Effector memory CD8-positive, alpha-beta T cell (primary cell): ENCODE measurements around the gene NEK9.

Source experiments
- ATAC-seq: fragments of 150-1000 bp; cut with Tn5 transposase; replicated peaks from 2 replicates; pipeline ENCODE4 v1.10.0; 2021; ENCODE audit warnings: mild to moderate bottlenecking, moderate library complexity
- DNase-seq, 3 experiments: peaks; one replicate each; pipeline ENCODE4 v3.0.0; 2021
- H3K27ac Mint-ChIP-seq, 2 donors: one replicate each; pipeline ENCODE4 v1.8.0; 2022; ENCODE audit warnings: mild to moderate bottlenecking in 2 of 2, mixed read lengths in 2 of 2, moderate library complexity in 2 of 2
- H3K27me3 Mint-ChIP-seq, 2 donors: one replicate each; pipeline ENCODE4 v1.8.0; 2022; ENCODE audit warnings: mixed read lengths in 2 of 2
- H3K36me3 Mint-ChIP-seq: one replicate; pipeline ENCODE4 v1.8.0; 2022; ENCODE audit warnings: mild to moderate bottlenecking, moderate library complexity, mixed read lengths; ENCODE audit not compliant: insufficient read depth
- H3K4me1 Mint-ChIP-seq, 2 donors: one replicate each; pipeline ENCODE4 v1.8.0; 2022; ENCODE audit warnings: low read depth in 2 of 2, mixed read lengths in 2 of 2
- H3K4me3 Mint-ChIP-seq, 2 donors: one replicate each; pipeline ENCODE4 v1.8.0; 2022; ENCODE audit warnings: mild to moderate bottlenecking in 2 of 2, mixed read lengths in 2 of 2, moderate library complexity in 2 of 2
- H3K9me3 Mint-ChIP-seq, 2 donors: one replicate each; pipeline ENCODE4 v1.8.0; 2022; ENCODE audit warnings: mixed read lengths in 2 of 2

The NEK9 gene

DNA sequence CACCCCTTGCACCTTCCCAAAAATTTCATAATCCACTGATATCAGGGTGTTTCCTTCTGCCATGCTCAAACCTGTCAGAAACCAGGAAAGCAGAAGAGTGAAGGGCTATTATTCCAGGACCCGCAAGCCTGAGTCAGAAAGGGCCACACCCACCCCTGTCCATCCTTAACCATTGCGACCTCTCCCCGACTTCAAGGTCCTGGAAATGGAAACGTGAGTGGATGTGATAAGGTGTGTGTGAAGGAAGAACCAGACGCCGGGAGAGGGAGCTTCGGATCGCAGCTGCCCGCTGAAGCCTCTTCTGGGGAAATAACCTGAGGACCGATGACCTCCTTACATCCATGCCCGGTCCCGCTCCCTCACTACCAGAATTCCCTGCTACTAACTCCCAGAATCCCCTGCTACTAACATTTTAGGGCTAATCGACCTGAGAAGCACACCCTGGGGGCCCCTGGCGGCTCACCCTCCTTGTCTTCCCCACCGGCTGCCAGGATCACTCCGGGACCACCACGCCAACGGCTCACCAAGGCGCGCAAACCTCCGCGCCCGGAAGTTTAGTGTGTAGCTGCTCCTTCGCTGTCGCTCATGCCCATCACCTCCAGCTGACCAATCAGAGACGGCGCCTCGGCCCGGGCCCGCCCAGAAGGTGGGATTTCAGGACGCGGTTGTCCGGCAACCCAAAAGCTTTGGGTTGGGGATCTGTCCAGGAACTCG, 63.2 kb downstream of the NEK9 start, which contains the start of gene ACYP1:
TSS of gene ACYP1 (minus strand) at position 534 of the 714 bp plus-strand sequence. CDS start at position 63, 471 bp downstream.
- peaks cover 16 to 23% of the 10 kb centered on the region in 2 donors for H3K4me1 Mint-ChIP-seq
- H3K9me3 Mint-ChIP-seq, result no peaks in the 10 kb centered on the region
- DNase-seq (peak; percentile 85 to 91 (median 86)), ATAC-seq (peak; percentile 99)
- no peaks in the 10 kb centered on the region for H3K27me3 Mint-ChIP-seq
- peak within 1 kb of the TSS; percentile 97 to 100 for H3K4me3 Mint-ChIP-seq
- H3K36me3 Mint-ChIP-seq, result peaks cover 8% of the 10 kb centered on the region
- H3K27ac Mint-ChIP-seq, result peak within 1 kb of the TSS; percentile 96 to 99

DNA sequence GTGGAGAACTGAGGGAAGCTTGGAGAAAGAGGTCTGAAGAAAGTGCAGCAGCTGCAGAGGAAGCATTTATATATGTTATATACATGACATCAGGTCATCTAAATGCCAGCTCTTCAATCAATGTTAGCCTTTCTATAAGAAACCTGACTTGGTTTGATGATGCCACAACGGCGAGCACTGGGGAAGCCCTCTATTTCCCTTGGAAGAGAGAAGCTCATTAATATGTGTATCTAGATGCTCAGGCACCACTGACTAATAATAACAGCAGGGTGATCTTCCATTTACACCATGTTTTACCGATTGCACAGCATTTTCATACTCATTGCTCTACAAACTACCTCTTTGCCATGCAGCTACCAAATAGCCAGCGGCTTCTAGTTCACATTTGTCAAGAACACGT, 63.8 kb downstream of the NEK9 start:
- peaks cover 16 to 23% of the 10 kb centered on the region in 2 donors for H3K4me1 Mint-ChIP-seq

GRCh38 chr14:75060420-75060819, 66.4 kb downstream of the NEK9 start:
- Mint-ChIP-seq H3K36me3 (peaks cover 13% of the 10 kb centered on the region), H3K9me3 (no peaks in the 10 kb centered on the region), H3K4me1 (peaks cover 16 to 23% of the 10 kb centered on the region in 2 donors), H3K27ac (no peak overlapping the region), H3K4me3 (no peak overlapping the region), H3K27me3 (no peaks in the 10 kb centered on the region)
- ATAC-seq (no peak), DNase-seq (no peak)

More for the DNA sequence above, 63.8 kb downstream of the NEK9 start:
- Mint-ChIP-seq H3K36me3 (peaks cover 8% of the 10 kb centered on the region), H3K27ac (peak overlapping the region; percentile 96 to 99), H3K4me3 (peak overlapping the region; percentile 97 to 100), H3K27me3 (no peaks in the 10 kb centered on the region), H3K9me3 (no peaks in the 10 kb centered on the region)
- no peak for ATAC-seq
- no peak for DNase-seq

DNA sequence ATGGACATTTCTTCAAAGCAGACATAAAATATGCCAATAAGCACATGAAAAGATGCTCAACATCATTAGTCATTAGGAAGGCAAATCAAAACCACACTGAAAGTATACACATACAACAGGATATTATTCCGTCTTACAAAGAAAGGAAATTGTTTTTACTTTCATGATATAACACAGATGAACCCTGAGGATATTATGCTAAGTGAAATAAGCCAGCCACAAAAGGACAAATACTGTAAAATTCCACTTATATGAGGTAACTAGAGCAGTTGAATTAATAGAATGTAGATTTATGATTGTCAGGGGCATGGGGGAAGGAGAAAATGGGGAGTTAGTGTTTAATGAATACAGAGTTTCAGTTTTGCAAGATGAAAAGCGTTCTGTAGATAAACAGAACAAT, 67.2 kb downstream of the NEK9 start:
- Mint-ChIP-seq H3K27ac (peak overlapping the region in 1 of 2 donors; percentile 30), H3K4me3 (no peak overlapping the region), H3K9me3 (no peaks in the 10 kb centered on the region), H3K4me1 (peaks cover 16 to 23% of the 10 kb centered on the region in 2 donors), H3K36me3 (peaks cover 16% of the 10 kb centered on the region), H3K27me3 (no peaks in the 10 kb centered on the region)
- DNase-seq (no peak), ATAC-seq (no peak)

DNA sequence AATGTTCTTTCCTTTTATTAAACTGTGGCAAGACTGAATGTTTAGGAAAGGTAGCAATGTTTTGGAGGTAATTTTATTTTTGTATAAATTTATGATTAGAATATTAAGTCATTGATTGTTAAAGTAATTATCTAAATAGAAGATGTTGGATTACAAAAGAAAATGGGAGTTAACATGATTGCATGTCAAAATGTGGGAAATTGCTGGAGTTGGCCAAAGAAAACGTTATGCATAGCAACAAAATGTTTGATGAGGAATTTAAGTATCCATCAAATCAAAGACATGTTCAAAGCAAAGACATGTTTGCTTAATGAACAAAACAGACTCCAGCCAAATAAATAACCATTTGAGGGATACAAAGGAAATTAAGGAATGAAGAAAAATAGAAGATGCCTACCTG, 72.4 kb downstream of the NEK9 start:
- no peak for ATAC-seq
- Mint-ChIP-seq H3K27me3 (no peaks in the 10 kb centered on the region), H3K4me1 (peaks cover 14 to 15% of the 10 kb centered on the region in 2 donors), H3K27ac (no peak overlapping the region), H3K9me3 (no peaks in the 10 kb centered on the region), H3K36me3 (peaks cover 22% of the 10 kb centered on the region), H3K4me3 (no peak overlapping the region)
- no peak for DNase-seq

- DNase-seq, result no peak
- H3K27ac Mint-ChIP-seq, result no peak overlapping the region
- H3K36me3 Mint-ChIP-seq, result peaks cover 24% of the 10 kb centered on the region
- peaks cover 17 to 20% of the 10 kb centered on the region in 2 donors for H3K4me1 Mint-ChIP-seq
- no peaks in the 10 kb centered on the region for H3K9me3 Mint-ChIP-seq
- ATAC-seq, result no peak
- H3K27me3 Mint-ChIP-seq, result no peaks in the 10 kb centered on the region
- H3K4me3 Mint-ChIP-seq, result no peak overlapping the region
Measured at GRCh38 chr14:75053396-75054291, 73.2 kb downstream of the NEK9 start.

GRCh38 chr14:75051556-75051899, 75.3 kb downstream of the NEK9 start:
- H3K9me3 Mint-ChIP-seq, result no peaks in the 10 kb centered on the region
- peaks cover 18 to 23% of the 10 kb centered on the region in 2 donors for H3K4me1 Mint-ChIP-seq
- ATAC-seq, result no peak
- peak overlapping the region; percentile 96 for H3K27ac Mint-ChIP-seq
- no peak for DNase-seq
- peak overlapping the region; percentile 90 to 93 for H3K4me3 Mint-ChIP-seq
- H3K36me3 Mint-ChIP-seq, result peaks cover 24% of the 10 kb centered on the region
- H3K27me3 Mint-ChIP-seq, result no peaks in the 10 kb centered on the region

DNA sequence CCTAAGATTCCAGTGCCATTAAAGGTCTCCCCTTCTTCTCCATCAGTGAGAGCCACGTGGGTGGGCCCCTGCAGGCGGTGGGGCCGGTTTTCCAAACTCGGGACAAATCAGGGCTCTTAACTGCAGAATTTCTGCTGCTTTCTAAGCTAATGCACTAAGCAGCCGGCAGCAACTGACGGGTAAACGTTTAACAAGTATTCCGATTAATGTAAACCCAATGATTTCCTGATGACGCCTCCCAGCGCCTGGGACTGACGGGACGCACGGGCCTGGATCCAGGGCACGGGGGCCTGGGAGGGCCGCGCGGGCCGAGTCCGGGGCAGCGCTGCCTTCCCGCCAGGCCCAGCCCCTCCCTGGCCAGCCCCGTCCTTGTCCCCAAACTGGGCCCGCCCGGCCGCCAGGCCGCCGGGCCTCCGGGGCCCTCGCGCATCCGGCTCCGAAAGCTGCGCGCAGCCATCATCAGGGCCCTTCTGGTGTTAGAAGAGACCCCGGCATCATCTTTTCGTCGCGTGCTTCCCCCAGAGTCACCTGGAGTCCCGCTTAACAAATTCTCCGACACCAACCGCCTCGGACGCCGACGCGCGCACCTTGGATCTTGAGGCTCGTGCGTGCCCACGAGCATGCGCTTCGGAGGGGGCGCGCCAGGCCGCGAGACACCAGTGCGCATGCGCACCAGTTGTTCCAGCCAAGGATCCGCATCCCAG, 75.8 kb downstream of the NEK9 start, which contains the start of gene MLH3:
TSS of gene MLH3 (minus strand) at position 616 of the 704 bp plus-strand sequence. CDS start 1,812 bp downstream, outside the sequence.
- peak; percentile 88 for ATAC-seq
- no peaks in the 10 kb centered on the region for H3K9me3 Mint-ChIP-seq

GRCh38 chr14:75049731-75050201, 77.1 kb downstream of the NEK9 start:
- ATAC-seq (no peak), DNase-seq (no peak)
- H3K4me1 Mint-ChIP-seq, result peaks cover 23 to 36% of the 10 kb centered on the region in 2 donors
- peak overlapping the region; percentile 90 to 93 for H3K4me3 Mint-ChIP-seq
- no peaks in the 10 kb centered on the region for H3K9me3 Mint-ChIP-seq
- H3K36me3 Mint-ChIP-seq, result peaks cover 15% of the 10 kb centered on the region
- H3K27ac Mint-ChIP-seq, result peak overlapping the region; percentile 72 to 96
- no peaks in the 10 kb centered on the region for H3K27me3 Mint-ChIP-seq

More for the DNA sequence above, 75.8 kb downstream of the NEK9 start, which contains the start of gene MLH3:
- Mint-ChIP-seq H3K4me1 (peaks cover 21 to 27% of the 10 kb centered on the region in 2 donors), H3K4me3 (peak within 1 kb of the TSS; percentile 90 to 93), H3K27ac (peak within 1 kb of the TSS; percentile 96), H3K36me3 (peaks cover 22% of the 10 kb centered on the region), H3K27me3 (no peaks in the 10 kb centered on the region)
- peak; percentile 70 to 75 (median 74) for DNase-seq

DNA sequence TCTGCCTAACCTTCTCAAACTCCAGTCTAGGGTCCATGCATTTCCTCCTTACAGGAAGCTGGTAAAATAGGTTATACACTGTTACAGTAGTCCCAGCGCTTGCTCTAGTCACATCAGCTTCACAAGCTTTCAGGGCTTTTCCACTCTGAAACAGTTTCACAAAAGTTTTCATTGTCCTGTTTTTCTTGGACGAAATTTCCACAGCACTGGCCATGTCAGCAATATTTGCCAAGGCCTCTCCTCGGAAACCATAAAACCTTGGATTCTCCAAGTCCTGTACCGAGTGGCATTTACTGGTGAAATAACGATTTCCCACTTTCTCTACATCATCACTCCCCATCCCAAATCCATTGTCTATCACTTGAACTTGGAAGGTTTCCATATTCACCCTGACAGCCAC, 77.7 kb downstream of the NEK9 start:
- ATAC-seq (no peak), DNase-seq (no peak)
- no peaks in the 10 kb centered on the region for H3K27me3 Mint-ChIP-seq
- peaks cover 15% of the 10 kb centered on the region for H3K36me3 Mint-ChIP-seq
- peaks cover 23 to 42% of the 10 kb centered on the region in 2 donors for H3K4me1 Mint-ChIP-seq
- no peak overlapping the region for H3K4me3 Mint-ChIP-seq
- no peak overlapping the region for H3K27ac Mint-ChIP-seq
- no peaks in the 10 kb centered on the region for H3K9me3 Mint-ChIP-seq

GRCh38 chr14:75048101-75048500, 78.7 kb downstream of the NEK9 start:
- DNase-seq (no peak), ATAC-seq (no peak)
- H3K9me3 Mint-ChIP-seq, result no peaks in the 10 kb centered on the region
- peaks cover 23 to 42% of the 10 kb centered on the region in 2 donors for H3K4me1 Mint-ChIP-seq
- H3K27ac Mint-ChIP-seq, result no peak overlapping the region
- H3K27me3 Mint-ChIP-seq, result no peaks in the 10 kb centered on the region
- H3K36me3 Mint-ChIP-seq, result peaks cover 19% of the 10 kb centered on the region
- H3K4me3 Mint-ChIP-seq, result no peak overlapping the region

- H3K9me3 Mint-ChIP-seq, result no peaks in the 10 kb centered on the region
- DNase-seq (no peak), ATAC-seq (no peak)
- no peak overlapping the region for H3K4me3 Mint-ChIP-seq
- H3K27ac Mint-ChIP-seq, result no peak overlapping the region
- H3K36me3 Mint-ChIP-seq, result peaks cover 23% of the 10 kb centered on the region
- H3K27me3 Mint-ChIP-seq, result no peaks in the 10 kb centered on the region
- H3K4me1 Mint-ChIP-seq, result peaks cover 23 to 42% of the 10 kb centered on the region in 2 donors
Measured at GRCh38 chr14:75047506-75047905, 79.3 kb downstream of the NEK9 start.

- ATAC-seq (no peak), DNase-seq (no peak)
- Mint-ChIP-seq H3K9me3 (no peaks in the 10 kb centered on the region), H3K36me3 (peaks cover 22% of the 10 kb centered on the region), H3K27me3 (no peaks in the 10 kb centered on the region), H3K4me3 (no peak overlapping the region), H3K4me1 (peaks cover 23 to 42% of the 10 kb centered on the region in 2 donors), H3K27ac (no peak overlapping the region)
Measured at GRCh38 chr14:75046899-75047298, 79.9 kb downstream of the NEK9 start.
